GM12878 (cell line): ENCODE data around the gene AKAP14. TPM values are rescaled to one million over a fixed set of nuclear protein-coding genes. Genes with fewer than 3 reads are reported as not detected.

Experiments
- ATAC-seq: fragments of 200-7000 bp; cut with Tn5 transposase; 3 replicates; pipeline ENCODE4 v1.9.1; 2020; ENCODE audit warnings: mild to moderate bottlenecking, moderate library complexity
- BruUV-seq: library from RNA; stranded (reverse); fragments of 400-500 nt; replicated peaks from 2 replicates; lab custom pipeline; 2021; lab: Mats Ljungman, UMichigan
- CTCF ChIA-PET: fragments of 300-600 bp; sonication (Branson Sonifier 250); formaldehyde crosslinking; extraction: SDS; loops from one replicate; lab custom pipeline; 2021; ENCODE audit warnings: inconsistent platforms; lab: Yijun Ruan, JAX
- POLR2A ChIA-PET: fragments of 350-600 bp; formaldehyde crosslinking; extraction: SDS; loops from one replicate; lab custom pipeline; 2021; ENCODE audit warnings: inconsistent platforms; lab: Charles Lee
- RAD21 ChIA-PET: fragments of 300-600 bp; sonication (Branson Sonifier 250); formaldehyde crosslinking; loops from one replicate; lab custom pipeline; 2023; ENCODE audit warnings: antibody characterized with exemption; ENCODE audit not compliant: unreplicated experiment; lab: Charles Lee
- SMC1A ChIA-PET: fragments of 300-600 bp; sonication (Branson Sonifier 250); formaldehyde crosslinking; loops from one replicate; lab custom pipeline; 2023; ENCODE audit not compliant: unreplicated experiment, uncharacterized antibody; lab: Charles Lee
- DNase-seq: peaks from one replicate; pipeline ENCODE4 v3.0.0-alpha.2; 2011; ENCODE audit warnings: low read depth, low spot score
- FAIRE-seq: peaks from 3 replicates; lab custom pipeline; 2011; peaks lifted over from hg19 to GRCh38; lab: Jason Lieb, UNC
- H2AFZ ChIP-seq: 2 replicates; pipeline ENCODE4 v1.6.0; 2011; ENCODE audit warnings: low read depth, low read length, control low read depth; ENCODE audit not compliant: control insufficient read depth
- H3K27ac ChIP-seq: 2 replicates; pipeline ENCODE4 v1.5.1; 2011; ENCODE audit warnings: control low read depth; ENCODE audit not compliant: control insufficient read depth, insufficient read depth
- H3K27me3 ChIP-seq, 2 experiments: replicated peaks in 1 of 2; 2 replicates each; pipeline versions ENCODE4 v1.6.0 to v1.6.1; 2011; ENCODE audit warnings: low read length in 1 of 2; ENCODE audit not compliant: control insufficient read depth in 2 of 2, insufficient read depth in 2 of 2
- H3K36me3 ChIP-seq, 2 experiments: 2 replicates each; pipeline ENCODE4 v1.5.1; 2011; ENCODE audit warnings: low read length in 1 of 2; ENCODE audit not compliant: control insufficient read depth in 2 of 2, insufficient read depth in 2 of 2
- H3K4me1 ChIP-seq: 2 replicates; pipeline ENCODE4 v1.6.1; 2011; ENCODE audit warnings: mild to moderate bottlenecking, low read length, moderate library complexity, mixed read lengths; ENCODE audit not compliant: control insufficient read depth, insufficient read depth
- H3K4me2 ChIP-seq: 2 replicates; pipeline ENCODE4 v1.6.0; 2011; ENCODE audit warnings: control low read depth; ENCODE audit not compliant: control insufficient read depth, insufficient read depth
- H3K4me3 ChIP-seq: fragments of 200-600 bp; sonication (generic); 2 replicates; pipeline ENCODE4 v1.5.1; 2016
- H3K79me2 ChIP-seq: 2 replicates; pipeline ENCODE4 v1.6.0; 2011; ENCODE audit warnings: low read length; ENCODE audit not compliant: control insufficient read depth, insufficient read depth
- H3K9ac ChIP-seq: 2 replicates; pipeline ENCODE4 v1.8.0; 2011; ENCODE audit warnings: low read length, control low read depth, mixed read lengths; ENCODE audit not compliant: control insufficient read depth, insufficient read depth
- H3K9me3 ChIP-seq: replicated peaks from 3 replicates; pipeline ENCODE4 v1.5.1; 2011; ENCODE audit warnings: mild to moderate bottlenecking, low read length; ENCODE audit not compliant: control insufficient read depth, insufficient read depth
- H4K20me1 ChIP-seq: 2 replicates; pipeline ENCODE4 v1.6.0; 2011; ENCODE audit not compliant: control insufficient read depth, insufficient read depth
- BHLHE40 ChIP-seq, 2 experiments: fragments of 450-650 bp in 1 of 2; IDR thresholded peaks; 2 replicates each; pipeline ENCODE4 v1.6.1; 2011 to 2017; ENCODE audit warnings: low read depth in 2 of 2, borderline replicate concordance in 1 of 2, improper control_type of control experiment in 1 of 2, low read length in 1 of 2, mild to moderate bottlenecking in 1 of 2
- CEBPB ChIP-seq, 2 experiments: fragments of 150-350 bp in 1 of 2; IDR thresholded peaks; 2 replicates each; pipeline ENCODE4 v1.6.1; 2012 to 2014; ENCODE audit warnings: low read depth in 2 of 2, low read length in 2 of 2, borderline replicate concordance in 1 of 2, inconsistent platforms in 1 of 2
- DPF2 ChIP-seq: fragments of 450-650 bp; IDR thresholded peaks from 2 replicates; pipeline ENCODE4 v1.6.1; 2017; ENCODE audit warnings: mild to moderate bottlenecking
- HDGF ChIP-seq: fragments of 450-650 bp; IDR thresholded peaks from 2 replicates; pipeline ENCODE4 v1.6.1; 2016; ENCODE audit warnings: antibody characterized with exemption
- MTA2 ChIP-seq: fragments of 450-650 bp; IDR thresholded peaks from 2 replicates; pipeline ENCODE4 v1.6.1; 2016; ENCODE audit warnings: low read depth, mild to moderate bottlenecking, moderate library complexity
- MYB ChIP-seq: fragments of 150-350 bp; IDR thresholded peaks from 2 replicates; pipeline ENCODE4 v1.6.1; 2014; ENCODE audit warnings: mild to moderate bottlenecking, low read depth, low read length, borderline replicate concordance
- NFYA ChIP-seq: IDR thresholded peaks from 2 replicates; pipeline ENCODE4 v1.6.1; 2011; ENCODE audit warnings: low read depth, mild to moderate bottlenecking, low read length, improper control_type of control experiment, borderline replicate concordance
- RB1 ChIP-seq: fragments of 450-650 bp; formaldehyde crosslinking; IDR thresholded peaks from 2 replicates; pipeline ENCODE4 v1.6.1; 2017; ENCODE audit warnings: mild to moderate bottlenecking, borderline replicate concordance
- SP1 ChIP-seq: IDR thresholded peaks from one replicate; pipeline ENCODE4 v1.6.1; 2011; ENCODE audit warnings: low read depth, low read length
- STAT1 ChIP-seq: fragments of 450-650 bp; conservative IDR thresholded peaks from 2 replicates; pipeline ENCODE4 v1.6.1; 2014; ENCODE audit warnings: antibody characterized with exemption, mild to moderate bottlenecking
- SUPT20H ChIP-seq: IDR thresholded peaks from 2 replicates; pipeline ENCODE4 v1.6.1; 2011; ENCODE audit warnings: low read depth, mild to moderate bottlenecking, low read length, moderate library complexity, borderline replicate concordance; ENCODE audit not compliant: control insufficient read depth
- SUZ12 ChIP-seq: fragments of 200-600 bp; sonication (generic); IDR thresholded peaks from one replicate; pipeline ENCODE4 v1.6.1; 2018; ENCODE audit warnings: antibody characterized with exemption, mild to moderate bottlenecking; ENCODE audit not compliant: unreplicated experiment
- ZNF24 ChIP-seq: fragments of 450-650 bp; IDR thresholded peaks from 2 replicates; pipeline ENCODE4 v1.6.1; 2017; ENCODE audit warnings: antibody characterized with exemption, mild to moderate bottlenecking
- WGBS: methylation state at CpG from one replicate; pipeline ENCODE4 v1.1.6; 2016; ENCODE audit warnings: low lambda C conversion rate; ENCODE audit not compliant: insufficient replicate concordance, insufficient coverage; ENCODE audit errors: missing lambda C conversion rate; 5-methylcytosine and 5-hydroxymethylcytosine counted together
- in situ Hi-C: fragments of 300-500 bp; cut with MboI; formaldehyde crosslinking; loops from 9 replicates; pipeline ENCODE4 v1.14.3; 2018; ENCODE audit warnings: mixed read lengths
- intact Hi-C: fragments of 100-400 bp; cut with micrococcal nuclease; formaldehyde crosslinking; loops from one replicate; pipeline ENCODE4 v1.14.2; 2022; ENCODE audit not compliant: unreplicated experiment
- polyA plus RNA-seq, 11 experiments: library from polyadenylated mRNA; depleted of rRNA in 4 of 11; unstranded in 6 of 11; stranded (reverse) in 5 of 11; fragments of >200 nt; fragmentation: Nextera tagmentation in 4 of 11; fragmentation: Illumina TruSeq in 1 of 11; extraction: Ambion mirVana in 4 of 11; extraction: Trizol in 1 of 11; gene quantifications; 1 replicate in 1 of 11; 2 replicates in 10 of 11; pipeline versions ENCODE4 v1.2.1 to v1.2.3, GENCODE V29; 2011 to 2016; ENCODE audit warnings: inconsistent platforms in 2 of 11, missing spikeins in 2 of 11, low read depth in 1 of 11
- total RNA-seq, 4 experiments: library from RNA; depleted of rRNA in 3 of 4; stranded (reverse); fragments of >200 nt in 3 of 4; fragmentation: Illumina TruSeq in 1 of 4; extraction: Trizol in 1 of 4; gene quantifications; 2 replicates each; pipeline versions ENCODE4 v1.2.1 to v1.2.3, GENCODE V29; 2013 to 2021
- TF ChIP-seq, protein P1 (sequence below): fragments of 450-650 bp; IDR thresholded peaks from 2 replicates; pipeline ENCODE4 v1.6.1; 2016; ENCODE audit warnings: mild to moderate bottlenecking, moderate library complexity, borderline replicate concordance
- TF ChIP-seq, protein P2 (sequence below): fragments of 450-650 bp; formaldehyde crosslinking; IDR thresholded peaks from 2 replicates; pipeline ENCODE4 v1.4.0; 2022; ENCODE audit warnings: mild to moderate bottlenecking, moderate library complexity

Gene AKAP14
- total and polyA plus RNA-seq, 10 of the 15 experiments (the other 5 are each of a cell fraction or from before 2014, with no cell fraction given) = not detected

DNA sequence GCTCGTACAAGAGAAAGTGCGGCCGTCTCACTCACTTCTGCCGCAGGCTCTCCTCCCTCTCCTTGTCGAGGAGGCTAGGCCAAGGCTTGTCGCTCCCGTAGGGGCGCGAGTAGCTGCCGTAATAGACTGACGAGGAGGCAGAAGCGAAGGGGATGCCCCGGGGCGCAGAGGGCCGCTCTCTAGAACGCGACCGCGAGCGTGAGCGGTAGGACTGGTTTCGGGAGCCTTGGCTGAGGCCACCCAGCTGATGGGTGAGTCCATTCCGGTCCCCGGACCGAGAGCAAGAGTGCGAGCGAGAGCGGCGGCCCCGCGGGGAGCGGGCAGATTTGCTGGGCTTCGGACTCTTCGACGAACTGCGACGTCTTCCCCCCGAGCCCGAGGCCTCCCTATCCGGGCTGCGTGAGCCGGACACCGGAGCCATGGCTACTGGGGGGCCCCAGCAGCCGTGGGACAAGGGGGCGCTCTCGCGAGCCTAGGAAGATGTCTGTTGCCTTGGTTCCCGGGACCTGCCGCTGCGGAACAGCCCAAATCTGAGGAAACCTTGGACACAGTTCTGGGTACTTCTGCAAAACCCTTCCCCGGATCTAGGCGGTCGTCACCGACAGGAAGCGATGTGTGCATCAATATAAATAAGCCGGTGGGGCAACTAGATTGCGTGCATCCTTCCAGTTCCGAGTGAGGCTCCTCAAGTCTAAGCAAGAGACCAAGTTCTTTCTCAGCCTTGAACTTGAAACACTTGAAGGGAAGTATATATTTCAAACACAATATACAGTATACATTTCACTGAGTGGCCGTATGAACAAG lies 47.7 kb downstream of the AKAP14 start, which contains the start of gene NKAP:
Gene NKAP (minus strand): TSS at position 567 of the 804 bp plus-strand sequence. CDS start 146 bp downstream, at position 421.
- ATAC-seq = peak; percentile 91
- TF ChIP-seq SUPT20H (no peak), BHLHE40 (IDR thresholded peaks at IDR 0.05; ENCODE audit: borderline replicate concordance in 1 of 2, low read depth in 2 of 2, low read length in 1 of 2) (peak; percentile 4 to 10; a peak in 1 of 4 replicates), SP1 (no peak), SUZ12 (no peak), HDGF (no peak), NFYA (no peak), MYB (no peak), CEBPB (IDR thresholded peaks at IDR 0.05; ENCODE audit: borderline replicate concordance in 1 of 2, low read depth in 2 of 2, low read length in 2 of 2) (no peak), DPF2 (0 out of 2 replicates have a peak, but pooled peaks have one; percentile 27), RB1 (no peak), ZNF24 (no peak), MTA2 (no peak), STAT1 (no peak)
- TF ChIP-seq, protein P1, sequence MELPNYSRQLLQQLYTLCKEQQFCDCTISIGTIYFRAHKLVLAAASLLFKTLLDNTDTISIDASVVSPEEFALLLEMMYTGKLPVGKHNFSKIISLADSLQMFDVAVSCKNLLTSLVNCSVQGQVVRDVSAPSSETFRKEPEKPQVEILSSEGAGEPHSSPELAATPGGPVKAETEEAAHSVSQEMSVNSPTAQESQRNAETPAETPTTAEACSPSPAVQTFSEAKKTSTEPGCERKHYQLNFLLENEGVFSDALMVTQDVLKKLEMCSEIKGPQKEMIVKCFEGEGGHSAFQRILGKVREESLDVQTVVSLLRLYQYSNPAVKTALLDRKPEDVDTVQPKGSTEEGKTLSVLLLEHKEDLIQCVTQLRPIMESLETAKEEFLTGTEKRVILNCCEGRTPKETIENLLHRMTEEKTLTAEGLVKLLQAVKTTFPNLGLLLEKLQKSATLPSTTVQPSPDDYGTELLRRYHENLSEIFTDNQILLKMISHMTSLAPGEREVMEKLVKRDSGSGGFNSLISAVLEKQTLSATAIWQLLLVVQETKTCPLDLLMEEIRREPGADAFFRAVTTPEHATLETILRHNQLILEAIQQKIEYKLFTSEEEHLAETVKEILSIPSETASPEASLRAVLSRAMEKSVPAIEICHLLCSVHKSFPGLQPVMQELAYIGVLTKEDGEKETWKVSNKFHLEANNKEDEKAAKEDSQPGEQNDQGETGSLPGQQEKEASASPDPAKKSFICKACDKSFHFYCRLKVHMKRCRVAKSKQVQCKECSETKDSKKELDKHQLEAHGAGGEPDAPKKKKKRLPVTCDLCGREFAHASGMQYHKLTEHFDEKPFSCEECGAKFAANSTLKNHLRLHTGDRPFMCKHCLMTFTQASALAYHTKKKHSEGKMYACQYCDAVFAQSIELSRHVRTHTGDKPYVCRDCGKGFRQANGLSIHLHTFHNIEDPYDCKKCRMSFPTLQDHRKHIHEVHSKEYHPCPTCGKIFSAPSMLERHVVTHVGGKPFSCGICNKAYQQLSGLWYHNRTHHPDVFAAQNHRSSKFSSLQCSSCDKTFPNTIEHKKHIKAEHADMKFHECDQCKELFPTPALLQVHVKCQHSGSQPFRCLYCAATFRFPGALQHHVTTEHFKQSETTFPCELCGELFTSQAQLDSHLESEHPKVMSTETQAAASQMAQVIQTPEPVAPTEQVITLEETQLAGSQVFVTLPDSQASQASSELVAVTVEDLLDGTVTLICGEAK = peak; percentile 97
- TF ChIP-seq, protein P2, sequence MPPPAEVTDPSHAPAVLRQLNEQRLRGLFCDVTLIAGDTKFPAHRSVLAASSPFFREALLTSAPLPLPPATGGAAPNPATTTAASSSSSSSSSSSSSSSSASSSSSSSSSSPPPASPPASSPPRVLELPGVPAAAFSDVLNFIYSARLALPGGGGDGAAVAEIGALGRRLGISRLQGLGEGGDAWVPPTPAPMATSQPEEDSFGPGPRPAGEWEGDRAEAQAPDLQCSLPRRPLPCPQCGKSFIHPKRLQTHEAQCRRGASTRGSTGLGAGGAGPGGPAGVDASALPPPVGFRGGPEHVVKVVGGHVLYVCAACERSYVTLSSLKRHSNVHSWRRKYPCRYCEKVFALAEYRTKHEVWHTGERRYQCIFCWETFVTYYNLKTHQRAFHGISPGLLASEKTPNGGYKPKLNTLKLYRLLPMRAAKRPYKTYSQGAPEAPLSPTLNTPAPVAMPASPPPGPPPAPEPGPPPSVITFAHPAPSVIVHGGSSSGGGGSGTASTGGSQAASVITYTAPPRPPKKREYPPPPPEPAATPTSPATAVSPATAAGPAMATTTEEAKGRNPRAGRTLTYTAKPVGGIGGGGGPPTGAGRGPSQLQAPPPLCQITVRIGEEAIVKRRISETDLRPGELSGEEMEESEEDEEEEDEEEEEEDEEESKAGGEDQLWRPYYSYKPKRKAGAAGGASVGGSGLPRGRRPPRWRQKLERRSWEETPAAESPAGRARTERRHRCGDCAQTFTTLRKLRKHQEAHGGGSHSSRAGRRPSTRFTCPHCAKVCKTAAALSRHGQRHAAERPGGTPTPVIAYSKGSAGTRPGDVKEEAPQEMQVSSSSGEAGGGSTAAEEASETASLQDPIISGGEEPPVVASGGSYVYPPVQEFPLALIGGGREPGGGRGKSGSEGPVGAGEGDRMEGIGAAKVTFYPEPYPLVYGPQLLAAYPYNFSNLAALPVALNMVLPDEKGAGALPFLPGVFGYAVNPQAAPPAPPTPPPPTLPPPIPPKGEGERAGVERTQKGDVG = no peak

More for the DNA sequence above, 47.7 kb downstream of the AKAP14 start, which contains the start of gene NKAP:
- Histone ChIP-seq H2AFZ (peak within 1 kb of the TSS; percentile 90), H3K9ac (peak within 1 kb of the TSS; percentile 62), H3K27me3 (no peaks in the 10 kb centered on the region; a peak in 1 of 4 replicates), H3K9me3 (no peaks in the 10 kb centered on the region), H4K20me1 (no peaks in the 10 kb centered on the region), H3K79me2 (peaks cover 14% of the 10 kb centered on the region), H3K27ac (peak within 1 kb of the TSS; percentile 41), H3K4me2 (peak within 1 kb of the TSS; percentile 63), H3K36me3 (no peaks in the 10 kb centered on the region), H3K4me3 (peak within 1 kb of the TSS; percentile 62), H3K4me1 (no peaks in the 10 kb centered on the region)
- POLR2A ChIA-PET = interaction anchor here (0.6 to 1.0 kb wide), 2 partner anchors 8 to 74 kb away, joined by 3 to 5 read pairs; no protein-coding TSS in a partner anchor
- DNase-seq = peak; percentile 73
- CTCF ChIA-PET = interaction anchor here (0.6 kb wide), 1 partner anchor 812 kb away, joined by 3 read pairs; no protein-coding TSS in a partner anchor
- RAD21 ChIA-PET = no interaction called here
- 49% methylated on average over 38 of the region's 59 CpGs for WGBS
- in situ Hi-C loops = no loop called here
- intact Hi-C loops = loop anchor here (5.0 kb wide), 1 partner anchor 151 kb away; the partner anchor contains the start of gene RPL39
- FAIRE-seq = peak; percentile 84
- BruUV-seq = TSS peak; percentile 87
- SMC1A ChIA-PET = no interaction called here
